GM21390 (cell line): ENCODE data around the gene FCMR.
"Not testable (repeated sequence)": the region's sequence is repeated elsewhere in the genome, so short reads cannot be mapped to it uniquely, and the experiment has no call there.

Experiments used
- ATAC-seq: cut with Tn5 transposase; IDR thresholded peaks from one replicate; pipeline ENCODE4 v1.9.1; 2021; ENCODE audit not compliant: unreplicated experiment

Gene FCMR

DNA sequence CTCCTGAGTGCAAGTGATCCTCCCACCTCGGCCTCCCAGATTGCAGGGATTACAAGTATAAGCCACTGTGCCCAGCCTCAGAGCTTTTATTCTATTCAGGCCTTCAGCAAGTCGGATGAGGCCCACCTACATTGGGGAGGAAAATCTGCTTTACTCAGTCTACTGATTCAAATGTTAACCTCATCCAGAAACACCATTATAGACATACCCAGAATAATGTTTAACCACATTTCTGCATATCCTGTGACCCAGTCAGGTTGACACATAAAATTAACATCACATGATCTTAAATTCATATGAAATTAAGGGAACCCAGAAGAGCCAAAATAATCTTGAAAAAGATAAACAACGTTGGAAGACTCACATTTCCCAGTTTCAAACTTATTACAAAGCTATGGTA is 41.4 kb downstream of the FCMR start:
- no peak for ATAC-seq

DNA sequence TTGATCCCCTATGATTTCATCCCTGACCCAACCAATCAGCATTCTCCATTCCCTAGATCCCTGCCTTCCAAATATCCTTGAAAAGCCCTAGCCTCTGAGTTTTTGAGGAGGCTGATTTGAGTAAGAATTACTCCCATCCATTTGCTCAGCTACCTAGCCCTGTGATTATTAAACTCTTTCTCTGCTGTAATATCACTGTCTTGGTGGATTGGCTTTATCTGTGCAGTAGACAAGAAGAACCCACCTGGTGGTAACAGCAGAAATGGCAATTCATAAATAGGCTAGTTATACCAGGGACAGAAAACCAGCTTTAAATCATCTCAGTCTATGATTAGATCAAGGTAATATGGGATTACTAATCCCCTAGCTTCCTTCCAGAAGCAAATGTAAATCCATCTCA is 43.3 kb downstream of the FCMR start:
- no peak for ATAC-seq

DNA sequence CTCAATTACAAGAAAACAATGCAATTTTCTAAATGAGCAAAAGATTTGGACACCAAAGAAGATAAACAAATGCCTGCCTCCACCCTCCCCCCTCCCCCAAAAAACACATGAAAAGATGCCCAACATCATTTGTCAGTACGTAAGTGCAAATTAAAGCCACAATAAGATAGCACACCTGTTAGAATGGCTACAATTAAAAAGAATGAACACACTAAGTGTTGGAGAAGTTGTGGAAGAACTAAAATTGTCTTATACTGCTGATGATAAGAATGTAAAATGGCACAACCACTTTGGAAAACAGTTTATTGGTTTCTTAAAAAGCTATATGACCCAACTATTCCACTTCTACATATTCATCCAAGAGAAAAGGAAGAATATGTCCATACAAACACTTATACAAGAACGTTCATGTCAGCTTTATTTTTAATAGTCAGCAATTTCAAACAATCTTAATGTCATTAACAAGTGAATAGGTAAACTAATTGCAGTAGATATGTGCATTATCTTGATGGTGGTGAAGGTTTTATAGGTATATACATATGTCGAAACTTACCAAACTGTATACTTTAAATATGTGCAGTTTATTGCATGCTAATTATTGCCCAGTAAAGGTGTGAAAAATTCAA is 45.9 kb downstream of the FCMR start:
- no peak for ATAC-seq

DNA sequence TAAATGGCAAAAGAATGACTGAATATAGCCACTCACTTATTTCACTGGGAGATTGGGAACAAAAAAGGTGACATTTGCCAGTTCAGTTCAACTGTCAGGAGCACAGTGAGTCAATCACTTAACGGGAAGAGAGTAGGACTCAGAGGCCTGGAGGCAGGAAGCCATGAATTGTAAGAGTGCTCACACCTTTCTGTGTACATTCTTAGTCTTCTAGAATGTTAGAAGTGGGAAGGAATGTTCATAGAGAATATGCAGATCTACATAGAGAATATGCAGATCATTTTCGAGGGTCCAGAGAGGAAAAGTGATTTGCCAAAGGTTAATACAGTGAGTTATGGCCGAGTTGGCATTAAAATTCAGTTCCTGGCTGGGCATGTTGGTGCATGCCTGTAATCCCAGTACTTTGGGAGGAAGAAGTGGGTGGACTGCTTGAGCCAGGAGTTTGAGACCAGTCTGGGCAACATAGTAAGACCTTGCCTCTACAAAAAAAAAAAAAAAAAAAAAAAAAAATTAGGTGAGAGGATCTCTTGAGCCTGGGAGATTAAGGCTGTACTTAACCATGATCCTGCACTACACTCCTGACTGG is 48.0 kb downstream of the FCMR start:
- ATAC-seq = no peak

DNA sequence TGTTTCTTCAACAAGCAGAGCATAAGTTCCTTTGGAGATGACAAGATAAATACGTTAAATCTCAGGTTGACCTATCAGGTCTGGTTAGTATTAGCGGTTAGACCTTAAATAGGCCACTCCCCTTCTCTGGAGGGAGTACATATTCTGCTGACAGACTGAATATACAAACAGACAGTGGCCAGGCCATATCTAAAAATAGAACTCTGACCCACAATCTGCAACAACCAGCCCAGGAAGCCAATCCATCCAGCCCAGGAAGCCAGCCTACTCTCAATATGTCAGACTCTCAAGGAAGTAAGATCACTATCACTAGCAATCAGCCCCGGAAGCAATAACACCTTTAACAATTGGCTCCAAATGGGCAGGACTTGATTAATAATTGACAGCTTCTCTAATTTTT is 49.6 kb downstream of the FCMR start:
- no peak for ATAC-seq

DNA sequence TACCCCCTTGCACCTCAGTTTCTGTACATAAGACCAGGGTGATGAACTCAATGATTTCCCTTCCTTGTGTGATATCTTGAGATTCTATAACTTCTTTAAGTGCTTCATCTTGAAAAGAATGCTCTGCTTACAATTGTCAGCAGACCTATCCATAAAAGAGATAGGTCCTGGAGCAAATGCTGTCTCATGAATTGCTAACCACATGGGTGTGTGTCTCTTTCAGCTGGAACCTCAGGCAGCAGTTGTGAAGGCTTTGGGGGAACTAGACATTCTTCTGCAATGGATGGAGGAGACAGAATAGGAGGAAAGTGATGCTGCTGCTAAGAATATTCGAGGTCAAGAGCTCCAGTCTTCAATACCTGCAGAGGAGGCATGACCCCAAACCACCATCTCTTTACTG is 53.5 kb downstream of the FCMR start:
- no peak for ATAC-seq

DNA sequence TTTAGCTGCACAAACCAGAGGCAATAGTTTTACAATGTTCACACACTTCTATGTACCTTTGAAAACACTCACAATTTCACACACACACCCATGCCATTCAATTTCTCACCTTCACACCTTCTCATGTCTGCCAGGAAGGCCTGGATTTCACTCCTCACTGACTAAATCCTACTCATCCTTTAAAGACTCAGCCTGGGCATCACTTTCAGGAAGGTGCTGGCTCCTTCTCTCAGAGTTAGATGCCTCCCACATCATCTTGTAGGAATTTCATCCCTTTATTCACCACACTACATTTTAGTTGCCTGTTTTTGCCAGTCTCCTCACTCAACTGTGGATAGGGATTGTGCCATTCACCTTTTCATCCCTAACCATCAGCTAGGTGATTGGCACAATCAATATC is 54.0 kb downstream of the FCMR start:
- no peak for ATAC-seq

DNA sequence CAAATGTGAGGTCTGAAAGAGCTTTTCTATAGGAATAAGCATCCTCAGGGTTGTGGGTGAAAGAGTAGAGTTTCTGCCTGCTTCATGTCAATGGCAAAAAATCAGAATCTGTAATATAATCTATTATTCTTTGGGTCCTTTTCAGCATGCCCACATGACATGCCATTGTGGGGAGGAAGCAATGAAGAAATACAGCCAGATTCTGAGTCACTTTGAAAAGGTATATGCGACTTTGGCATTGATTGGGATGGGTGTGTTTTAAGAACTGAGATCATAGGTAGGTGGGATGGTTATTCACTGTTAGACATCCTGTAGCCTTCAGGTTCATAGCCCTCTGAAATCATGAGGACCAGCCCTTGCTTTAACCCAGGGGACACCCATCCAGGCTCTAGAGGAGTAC is 54.5 kb downstream of the FCMR start:
- ATAC-seq = no peak

DNA sequence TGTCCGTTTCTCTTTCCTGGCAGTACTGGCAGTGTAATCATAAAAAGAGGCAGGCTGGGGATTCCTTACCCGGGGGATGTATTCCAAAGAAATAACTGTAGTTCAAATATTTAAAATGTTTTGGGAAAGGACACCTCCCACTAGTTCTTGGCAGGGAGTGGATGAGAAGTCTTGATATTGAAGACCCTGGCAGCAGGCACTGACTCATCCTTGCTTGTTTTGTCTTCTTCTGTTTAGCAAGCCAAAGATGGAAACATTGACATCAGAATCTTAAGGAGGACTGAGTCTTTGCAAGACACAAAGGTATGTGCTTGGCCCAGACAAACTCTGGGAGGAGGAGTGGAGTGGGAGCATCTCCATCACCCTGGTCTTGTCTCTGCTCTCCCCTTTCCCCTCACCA is 55.7 kb downstream of the FCMR start:
- ATAC-seq = no peak

DNA sequence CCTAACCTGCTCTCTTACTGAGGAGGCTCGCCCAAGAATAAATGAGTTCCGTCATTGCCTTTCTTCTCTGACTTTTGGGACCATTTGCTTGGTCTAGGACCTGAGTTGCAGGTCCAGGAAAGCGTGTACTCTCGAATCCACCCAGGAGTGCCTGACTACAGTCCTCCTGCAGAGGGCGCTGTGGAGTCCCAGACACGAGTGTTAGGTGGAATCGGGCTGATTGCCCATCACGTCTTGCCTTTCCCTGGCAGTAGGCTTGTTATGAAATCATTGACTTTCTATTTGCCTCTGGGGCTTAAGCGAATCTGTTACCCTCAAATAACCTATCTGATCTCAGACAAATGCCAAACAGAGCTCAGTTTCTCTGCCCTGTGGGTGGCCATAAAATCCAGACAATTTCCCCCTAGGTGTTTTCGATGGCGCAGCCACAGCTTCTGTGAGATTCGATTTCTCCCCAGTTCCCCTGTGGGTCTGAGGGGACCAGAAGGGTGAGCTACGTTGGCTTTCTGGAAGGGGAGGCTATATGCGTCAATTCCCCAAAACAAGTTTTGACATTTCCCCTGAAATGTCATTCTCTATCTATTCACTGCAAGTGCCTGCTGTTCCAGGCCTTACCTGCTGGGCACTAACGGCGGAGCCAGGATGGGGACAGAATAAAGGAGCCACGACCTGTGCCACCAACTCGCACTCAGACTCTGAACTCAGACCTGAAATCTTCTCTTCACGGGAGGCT is 56.6 kb downstream of the FCMR start, which contains the start of gene IL20:
IL20 (plus strand) TSS at position 685 of the 733 bp plus-strand sequence. CDS start 230 bp downstream, outside the sequence.
- no peak for ATAC-seq

DNA sequence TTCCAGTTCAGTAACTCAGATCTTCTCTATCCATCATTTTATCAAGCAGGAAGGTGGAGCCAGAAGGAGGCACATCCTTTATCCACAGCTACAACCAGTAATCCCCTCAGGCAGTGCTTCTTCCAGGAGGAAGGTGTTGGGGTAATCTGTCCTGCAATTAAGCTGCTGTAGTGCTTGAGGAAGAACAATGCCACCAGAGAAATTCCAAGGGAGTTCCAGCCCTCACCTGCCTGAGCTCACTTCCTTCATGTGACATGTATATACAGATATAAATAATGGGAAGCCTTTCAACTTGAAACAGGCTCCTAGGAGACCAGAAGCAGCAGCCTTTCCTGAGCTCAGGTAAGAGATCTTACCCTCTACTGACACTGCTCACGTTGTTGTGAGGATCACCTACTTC is 58.5 kb downstream of the FCMR start:
- no peak for ATAC-seq

DNA sequence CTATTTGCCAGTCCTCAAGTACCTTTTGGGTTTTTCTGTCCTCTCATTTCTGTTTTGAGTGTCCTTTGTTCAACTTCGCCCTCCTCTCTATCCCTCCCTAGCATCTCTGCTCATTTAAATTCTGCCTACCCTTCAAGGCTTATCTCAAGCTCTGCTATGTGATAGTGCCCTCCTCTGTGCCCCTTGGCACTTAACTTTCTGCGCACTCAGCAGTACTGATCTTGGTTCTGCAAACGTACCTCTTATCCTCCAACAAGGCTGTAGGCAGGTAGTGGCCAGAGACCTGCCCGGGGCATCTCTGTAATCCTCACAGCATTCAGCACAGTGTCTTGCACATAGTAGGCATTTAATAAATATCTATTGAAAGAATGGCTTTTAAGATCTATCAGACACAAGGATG is 61.6 kb downstream of the FCMR start:
- no peak for ATAC-seq

DNA sequence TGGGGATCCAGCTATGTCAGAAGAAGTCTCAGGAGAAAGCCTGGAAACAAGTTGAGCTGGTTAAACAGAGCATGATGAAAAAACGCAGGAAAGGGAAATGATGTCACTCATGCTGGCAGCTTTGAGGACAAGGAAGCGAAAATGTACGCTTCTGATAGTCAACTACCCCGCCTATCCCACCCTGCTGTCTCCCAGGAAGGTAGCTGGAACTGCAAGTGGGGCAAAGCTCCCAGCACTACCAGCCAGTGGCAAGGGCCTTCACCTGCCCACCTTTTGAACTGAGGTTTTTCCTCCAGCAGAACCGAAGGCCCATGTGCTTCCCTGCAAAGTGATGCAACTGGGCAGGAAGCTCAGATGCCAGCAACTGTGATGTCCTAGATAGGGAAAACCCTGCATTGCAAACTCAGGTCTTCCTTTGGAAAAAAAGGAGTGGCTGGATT is 62.6 kb downstream of the FCMR start:
- ATAC-seq = no peak

DNA sequence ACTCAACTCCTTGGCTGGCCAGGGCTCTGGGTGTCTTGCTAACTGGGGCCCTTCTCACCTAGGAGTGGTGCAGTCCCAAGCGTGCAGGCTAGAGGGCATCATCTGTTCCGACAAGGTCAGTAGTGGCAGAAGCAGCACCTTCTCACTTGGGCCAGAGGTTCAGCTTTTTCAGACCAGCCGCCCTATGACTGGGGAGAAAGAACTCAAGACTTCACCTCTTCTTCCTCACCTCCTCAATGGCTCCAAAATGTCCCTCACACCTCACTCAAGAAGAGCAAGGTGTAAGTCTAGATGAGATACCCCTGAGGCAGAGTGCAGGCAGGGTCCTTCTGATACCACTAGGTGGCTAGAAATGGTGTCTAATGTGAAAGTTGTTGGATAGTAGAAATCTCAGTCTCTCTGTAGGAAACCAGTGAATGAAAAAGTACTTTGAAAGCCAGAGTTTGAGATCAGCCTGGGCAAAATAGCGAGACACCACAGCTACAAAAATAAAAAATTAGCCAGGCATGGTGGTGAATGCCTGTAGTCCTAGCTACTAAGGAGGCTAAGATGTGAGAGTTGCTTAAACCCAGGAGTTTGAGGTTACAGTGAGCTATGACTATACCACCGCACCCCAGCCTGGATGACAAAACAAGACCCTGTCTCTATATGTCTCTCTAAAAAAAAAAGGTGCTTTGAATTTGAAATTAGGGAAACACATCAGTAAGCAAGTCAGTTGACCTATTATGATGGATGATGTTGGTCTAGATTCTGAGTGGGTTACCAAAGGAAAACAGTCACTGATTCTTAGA is 64.9 kb downstream of the FCMR start:
- ATAC-seq = no peak

DNA sequence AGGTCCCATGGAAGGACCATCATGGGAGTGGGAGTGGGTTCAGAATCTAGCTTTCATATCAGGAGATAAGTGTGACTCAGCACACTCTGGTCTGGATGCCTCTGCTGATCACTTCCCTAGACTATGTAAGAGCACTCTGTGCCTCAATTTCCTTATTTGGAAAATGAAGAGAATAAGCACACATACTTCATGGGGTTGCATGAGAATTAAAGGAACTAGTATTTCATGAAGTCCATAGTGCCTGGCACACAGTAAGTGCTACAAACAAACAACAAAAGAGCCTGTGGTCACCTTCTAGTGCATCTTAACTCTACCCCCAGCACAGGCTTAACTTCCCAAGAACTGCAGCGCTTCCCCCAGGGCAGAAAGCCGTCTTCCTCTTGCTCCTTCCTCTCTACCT is 65.9 kb downstream of the FCMR start:
- ATAC-seq = no peak

DNA sequence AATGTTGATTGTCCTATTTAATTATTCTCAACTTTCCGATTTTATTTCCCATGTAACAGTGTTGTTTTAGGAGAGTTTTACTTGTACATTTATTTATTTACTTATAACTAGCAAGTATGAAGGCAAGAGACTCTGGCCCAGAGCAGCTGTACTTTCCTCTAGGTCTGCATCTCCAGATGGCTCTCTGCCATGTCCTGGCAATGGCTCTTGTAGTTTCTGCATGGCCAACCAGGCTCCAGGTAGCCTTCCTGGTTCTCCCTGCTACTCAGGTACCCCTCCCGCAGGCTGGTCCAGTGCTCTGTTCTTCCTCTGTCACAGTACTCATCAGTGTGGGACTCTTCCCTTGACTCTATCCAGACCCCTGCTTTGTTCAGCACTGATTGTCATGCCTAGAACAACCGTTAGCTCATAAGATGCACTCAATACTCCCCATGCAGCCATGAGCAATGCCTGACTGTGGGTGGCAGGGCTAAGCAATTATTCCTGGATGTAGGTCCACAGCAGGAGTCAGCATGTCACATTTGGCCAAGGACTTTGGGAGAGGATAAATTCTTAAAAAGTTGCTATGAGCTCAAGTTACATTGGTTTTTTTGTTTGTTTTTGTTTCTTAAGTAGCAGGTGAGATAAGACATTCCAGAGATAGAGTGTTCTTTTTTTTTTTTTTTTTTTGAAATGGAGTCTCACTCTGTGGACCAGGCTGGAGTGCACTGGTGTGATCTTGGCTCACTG is 67.2 kb downstream of the FCMR start:
- ATAC-seq = no peak

DNA sequence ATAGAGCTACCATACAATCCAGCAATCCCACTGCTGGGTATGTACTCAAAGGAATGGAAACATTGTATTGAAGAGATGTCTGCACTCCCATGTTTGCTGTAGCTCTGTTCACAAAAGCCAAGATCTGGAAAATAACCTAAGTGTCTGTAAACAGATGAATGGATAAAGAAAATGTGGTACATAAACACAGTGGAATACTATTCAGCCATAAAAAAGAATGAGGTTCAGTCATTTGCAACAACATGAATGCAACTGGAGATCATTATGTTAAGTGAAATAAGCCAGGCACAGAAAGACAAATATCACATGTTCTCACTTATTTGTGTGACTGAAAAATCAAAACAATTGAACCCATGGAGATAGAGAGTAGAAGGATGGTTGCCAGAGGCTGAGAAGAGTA is 68.0 kb downstream of the FCMR start:
- not testable (repeated sequence) for ATAC-seq
